Trophoblast cell (in vitro differentiated cells and primary cell): Measurements from ENCODE around the gene CEP192.

Source experiments
- DNase-seq, 2 donors: peaks; one replicate each; pipeline ENCODE4 v3.0.0-alpha.2; 2016
- H2AFZ ChIP-seq: 2 replicates; pipeline ENCODE4 v1.6.1; 2013; ENCODE audit warnings: low read length, moderate library complexity, mild to moderate bottlenecking; ENCODE audit not compliant: insufficient read depth, poor library complexity
- H2AK5ac ChIP-seq: 2 replicates; pipeline ENCODE4 v1.6.1; 2013; ENCODE audit warnings: mild to moderate bottlenecking, low read length
- H2BK120ac ChIP-seq: 2 replicates; pipeline ENCODE4 v1.6.1; 2013; ENCODE audit warnings: low read length, mild to moderate bottlenecking, moderate library complexity; ENCODE audit not compliant: insufficient read depth, poor library complexity
- H2BK12ac ChIP-seq: 2 replicates; pipeline ENCODE4 v1.6.1; 2013; ENCODE audit warnings: mild to moderate bottlenecking, low read length, moderate library complexity
- H2BK5ac ChIP-seq: 2 replicates; pipeline ENCODE4 v1.6.1; 2013; ENCODE audit warnings: low read length, low read depth, moderate library complexity, mild to moderate bottlenecking; ENCODE audit not compliant: poor library complexity
- H3K14ac ChIP-seq: 2 replicates; pipeline ENCODE4 v1.6.1; 2013; ENCODE audit warnings: mild to moderate bottlenecking, low read length
- H3K18ac ChIP-seq: 2 replicates; pipeline ENCODE4 v1.6.1; 2013; ENCODE audit warnings: mild to moderate bottlenecking, low read length
- H3K23ac ChIP-seq: 2 replicates; pipeline ENCODE4 v1.6.1; 2013; ENCODE audit warnings: low read length
- H3K27ac ChIP-seq: 2 replicates; pipeline ENCODE4 v1.5.1; 2013; ENCODE audit warnings: low read depth, mild to moderate bottlenecking, inconsistent platforms, low read length, moderate library complexity
- H3K27me3 ChIP-seq: 2 replicates; pipeline ENCODE4 v1.6.1; 2013; ENCODE audit warnings: inconsistent platforms, mild to moderate bottlenecking, low read length, moderate library complexity; ENCODE audit not compliant: insufficient read depth
- H3K36me3 ChIP-seq, 2 experiments: 1 replicate in 1 of 2; 2 replicates in 1 of 2; pipeline ENCODE4 v1.6.1; 2013; ENCODE audit warnings: low read length in 2 of 2, mild to moderate bottlenecking in 2 of 2, moderate library complexity in 1 of 2; ENCODE audit not compliant: insufficient read depth in 2 of 2, control insufficient read depth in 1 of 2
- H3K4ac ChIP-seq: 2 replicates; pipeline ENCODE4 v1.6.1; 2013; ENCODE audit warnings: low read depth, mild to moderate bottlenecking, low read length, moderate library complexity
- H3K4me1 ChIP-seq, 2 experiments: 1 replicate in 1 of 2; 2 replicates in 1 of 2; pipeline ENCODE4 v1.6.1; 2013; ENCODE audit warnings: low read length in 2 of 2, mild to moderate bottlenecking in 2 of 2, moderate library complexity in 1 of 2; ENCODE audit not compliant: insufficient read depth in 2 of 2, control insufficient read depth in 1 of 2
- H3K4me2 ChIP-seq: 2 replicates; pipeline ENCODE4 v1.6.1; 2013; ENCODE audit warnings: inconsistent platforms, mild to moderate bottlenecking, low read length, moderate library complexity
- H3K4me3 ChIP-seq: 2 replicates; pipeline ENCODE4 v1.5.1; 2013; ENCODE audit warnings: mild to moderate bottlenecking, low read depth, low read length, inconsistent platforms
- H3K79me1 ChIP-seq: one replicate; pipeline ENCODE4 v1.6.1; 2013; ENCODE audit warnings: low read length
- H3K79me2 ChIP-seq: 2 replicates; pipeline ENCODE4 v1.6.1; 2013; ENCODE audit warnings: low read length, mild to moderate bottlenecking; ENCODE audit not compliant: control insufficient read depth, insufficient read depth, poor library complexity
- H3K9ac ChIP-seq: 2 replicates; pipeline ENCODE4 v1.6.1; 2013; ENCODE audit warnings: mild to moderate bottlenecking, low read length
- H3K9me3 ChIP-seq: 2 replicates; pipeline ENCODE4 v1.6.1; 2013; ENCODE audit warnings: low read depth, mild to moderate bottlenecking, control low read depth, inconsistent platforms, low read length; ENCODE audit not compliant: insufficient read depth
- H4K12ac ChIP-seq: 2 replicates; pipeline ENCODE4 v1.6.1; 2013; ENCODE audit warnings: low read depth, mild to moderate bottlenecking, low read length, moderate library complexity
- H4K8ac ChIP-seq: 2 replicates; pipeline ENCODE4 v1.6.1; 2013; ENCODE audit warnings: low read depth, mild to moderate bottlenecking, low read length, moderate library complexity
- H4K91ac ChIP-seq: one replicate; pipeline ENCODE4 v1.6.1; 2013; ENCODE audit warnings: low read depth, mild to moderate bottlenecking, low read length, moderate library complexity
- WGBS: extraction: QIAGEN DNeasy Blood & Tissue Kit; methylation state at CpG from one replicate; pipeline ENCODE4 v1.1.7; 2013; ENCODE audit warnings: missing lambda C conversion rate; ENCODE audit not compliant: insufficient read length, insufficient coverage; ENCODE audit errors: extremely low coverage; 5-methylcytosine and 5-hydroxymethylcytosine counted together

CEP192 gene

GRCh38 chr18:13051159-13051558, 60.0 kb downstream of the CEP192 start:
- no peak overlapping the region for H2BK5ac ChIP-seq
- H2AK5ac ChIP-seq, result no peak overlapping the region
- H2AFZ ChIP-seq, result no peak overlapping the region
- no peak overlapping the region for H3K4me2 ChIP-seq
- no peaks in the 10 kb centered on the region for H3K27me3 ChIP-seq
- DNase-seq, result no peak
- no peak overlapping the region for H2BK120ac ChIP-seq
- no peak overlapping the region for H4K8ac ChIP-seq
- no peak overlapping the region for H3K14ac ChIP-seq
- no peak overlapping the region for H3K4me3 ChIP-seq
- no peak overlapping the region for H4K91ac ChIP-seq
- H3K79me1 ChIP-seq, result no peaks in the 10 kb centered on the region
- H3K4me1 ChIP-seq, result no peaks in the 10 kb centered on the region
- WGBS, result no CpG with 5 or more reads among the region's 6 CpGs
- no peak overlapping the region for H3K18ac ChIP-seq
- no peak overlapping the region for H3K9ac ChIP-seq
- H4K12ac ChIP-seq, result no peak overlapping the region
- no peaks in the 10 kb centered on the region for H3K79me2 ChIP-seq
- peaks cover under 1% of the 10 kb centered on the region for H3K9me3 ChIP-seq
- H3K36me3 ChIP-seq, result peaks cover 11 to 27% of the 10 kb centered on the region in 2 experiments
- H2BK12ac ChIP-seq, result no peak overlapping the region
- H3K27ac ChIP-seq, result no peak overlapping the region
- no peak overlapping the region for H3K4ac ChIP-seq
- H3K23ac ChIP-seq, result no peak overlapping the region

DNA sequence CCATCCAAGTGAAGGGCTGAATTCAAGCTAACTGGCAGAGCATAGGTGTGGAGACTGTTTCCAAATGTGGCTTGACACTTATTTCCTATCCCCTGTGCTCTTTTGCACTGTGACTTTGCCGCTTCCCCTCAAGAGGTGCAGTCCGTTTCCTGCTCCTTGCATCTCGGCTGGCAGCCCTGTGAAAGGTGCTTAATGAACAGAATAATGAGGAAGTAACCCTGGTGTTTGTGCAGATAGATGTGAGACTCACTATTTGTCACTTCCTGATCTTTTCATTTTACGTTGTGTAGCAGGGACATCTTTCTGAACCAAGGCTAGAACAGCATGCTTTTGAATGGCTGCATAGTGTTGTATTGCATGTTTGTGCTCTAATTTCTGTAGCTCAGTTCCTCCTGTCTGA, 60.8 kb downstream of the CEP192 start:
- DNase-seq, result no peak
- no peak overlapping the region for H3K4me3 ChIP-seq
- no peak overlapping the region for H4K12ac ChIP-seq
- no peaks in the 10 kb centered on the region for H3K79me1 ChIP-seq
- H3K4ac ChIP-seq, result no peak overlapping the region
- H3K9ac ChIP-seq, result no peak overlapping the region
- no peak overlapping the region for H4K91ac ChIP-seq
- H4K8ac ChIP-seq, result no peak overlapping the region
- H2BK12ac ChIP-seq, result no peak overlapping the region
- H2AK5ac ChIP-seq, result no peak overlapping the region
- no peaks in the 10 kb centered on the region for H3K9me3 ChIP-seq
- H2BK5ac ChIP-seq, result no peak overlapping the region
- no CpG with 5 or more reads among the region's 4 CpGs for WGBS
- no peak overlapping the region for H3K18ac ChIP-seq
- no peak overlapping the region for H3K14ac ChIP-seq
- no peak overlapping the region for H3K27ac ChIP-seq
- no peaks in the 10 kb centered on the region for H3K27me3 ChIP-seq
- H3K4me1 ChIP-seq, result no peaks in the 10 kb centered on the region
- no peak overlapping the region for H2AFZ ChIP-seq
- no peak overlapping the region for H3K23ac ChIP-seq
- no peaks in the 10 kb centered on the region for H3K79me2 ChIP-seq
- H3K36me3 ChIP-seq, result peaks cover 12 to 33% of the 10 kb centered on the region in 2 experiments
- H3K4me2 ChIP-seq, result no peak overlapping the region
- H2BK120ac ChIP-seq, result no peak overlapping the region

DNA sequence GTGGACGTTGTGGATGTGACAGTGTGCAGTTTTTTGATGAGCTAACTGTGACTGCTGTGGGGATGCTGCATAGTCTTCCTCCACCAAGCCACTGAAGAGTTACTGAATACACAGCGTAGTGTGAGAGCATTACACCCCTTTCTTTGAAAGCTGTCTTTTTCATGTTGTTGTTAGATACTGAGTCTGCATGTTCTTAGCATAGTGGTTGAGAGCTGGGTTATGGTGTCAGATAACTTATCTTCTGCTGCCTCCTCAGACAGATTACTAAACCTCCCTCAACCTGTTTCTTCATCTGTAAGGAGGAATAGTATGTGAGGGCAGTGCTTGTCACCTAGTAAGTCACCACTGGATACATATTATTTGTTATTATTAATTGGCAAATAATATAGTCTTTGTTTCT, 63.2 kb downstream of the CEP192 start:
- Histone ChIP-seq H2AK5ac (no peak overlapping the region), H3K14ac (no peak overlapping the region), H2BK12ac (no peak overlapping the region), H3K18ac (no peak overlapping the region), H3K23ac (no peak overlapping the region), H3K27me3 (no peaks in the 10 kb centered on the region), H2BK5ac (no peak overlapping the region), H3K27ac (no peak overlapping the region), H3K4ac (no peak overlapping the region), H3K4me1 (no peaks in the 10 kb centered on the region), H3K79me2 (no peaks in the 10 kb centered on the region), H3K9me3 (no peaks in the 10 kb centered on the region), H2AFZ (no peak overlapping the region), H3K4me3 (no peak overlapping the region), H4K8ac (no peak overlapping the region), H4K91ac (no peak overlapping the region), H4K12ac (no peak overlapping the region), H2BK120ac (no peak overlapping the region), H3K9ac (no peak overlapping the region), H3K79me1 (no peaks in the 10 kb centered on the region), H3K4me2 (no peak overlapping the region), H3K36me3 (peaks cover 17 to 40% of the 10 kb centered on the region in 2 experiments)
- no CpG with 5 or more reads among the region's 2 CpGs for WGBS
- no peak for DNase-seq

DNA sequence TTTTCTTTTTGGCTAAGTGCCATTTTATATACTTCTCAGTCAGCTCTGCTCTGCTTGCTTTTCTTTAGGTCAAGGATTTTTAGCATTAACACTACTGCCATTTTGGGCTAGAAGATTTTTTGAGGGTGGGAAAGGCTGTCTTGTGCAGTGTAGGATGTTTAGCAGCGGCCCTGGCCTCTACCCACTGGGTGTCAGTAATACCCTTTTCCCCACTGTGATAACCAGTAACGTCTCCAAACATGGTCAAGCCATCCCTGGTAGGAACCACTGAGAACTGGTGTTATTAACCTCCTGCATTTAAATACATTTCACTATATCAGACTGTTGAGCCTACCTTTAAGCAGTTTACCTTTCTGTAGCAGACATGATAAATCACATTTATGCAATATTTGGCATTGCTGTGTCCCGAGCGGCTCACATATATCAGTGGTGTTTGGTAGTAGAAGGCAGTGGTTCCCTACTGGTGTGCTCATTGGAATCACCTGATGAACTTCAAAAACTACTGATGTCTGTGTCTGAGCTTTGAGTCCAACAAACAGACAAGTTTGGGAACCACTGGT, 70.5 kb downstream of the CEP192 start:
- no CpG with 5 or more reads among the region's 4 CpGs for WGBS
- Histone ChIP-seq H2BK5ac (no peak overlapping the region), H3K9ac (no peak overlapping the region), H4K12ac (no peak overlapping the region), H3K23ac (no peak overlapping the region), H3K36me3 (peaks cover 8 to 20% of the 10 kb centered on the region in 2 experiments), H2AFZ (no peak overlapping the region), H4K91ac (no peak overlapping the region), H2BK12ac (no peak overlapping the region), H3K27ac (no peak overlapping the region), H2BK120ac (no peak overlapping the region), H2AK5ac (no peak overlapping the region), H3K79me2 (no peaks in the 10 kb centered on the region), H3K14ac (no peak overlapping the region), H3K4me3 (no peak overlapping the region), H4K8ac (no peak overlapping the region), H3K27me3 (no peaks in the 10 kb centered on the region), H3K4me2 (no peak overlapping the region), H3K79me1 (no peaks in the 10 kb centered on the region), H3K9me3 (no peaks in the 10 kb centered on the region), H3K18ac (no peak overlapping the region), H3K4ac (no peak overlapping the region), H3K4me1 (no peaks in the 10 kb centered on the region)
- DNase-seq, result no peak
